ENCODE measurements around the gene HMG20A. TPM values are rescaled to one million over a fixed set of nuclear protein-coding genes. Genes with fewer than 3 reads are reported as not detected.

The HMG20A gene
- total and polyA plus RNA-seq, 9 of the 15 experiments (the other 6 are each of a cell fraction or from before 2014, with no cell fraction given) = 25.0 to 68.1 (median 38.9) TPM

DNA sequence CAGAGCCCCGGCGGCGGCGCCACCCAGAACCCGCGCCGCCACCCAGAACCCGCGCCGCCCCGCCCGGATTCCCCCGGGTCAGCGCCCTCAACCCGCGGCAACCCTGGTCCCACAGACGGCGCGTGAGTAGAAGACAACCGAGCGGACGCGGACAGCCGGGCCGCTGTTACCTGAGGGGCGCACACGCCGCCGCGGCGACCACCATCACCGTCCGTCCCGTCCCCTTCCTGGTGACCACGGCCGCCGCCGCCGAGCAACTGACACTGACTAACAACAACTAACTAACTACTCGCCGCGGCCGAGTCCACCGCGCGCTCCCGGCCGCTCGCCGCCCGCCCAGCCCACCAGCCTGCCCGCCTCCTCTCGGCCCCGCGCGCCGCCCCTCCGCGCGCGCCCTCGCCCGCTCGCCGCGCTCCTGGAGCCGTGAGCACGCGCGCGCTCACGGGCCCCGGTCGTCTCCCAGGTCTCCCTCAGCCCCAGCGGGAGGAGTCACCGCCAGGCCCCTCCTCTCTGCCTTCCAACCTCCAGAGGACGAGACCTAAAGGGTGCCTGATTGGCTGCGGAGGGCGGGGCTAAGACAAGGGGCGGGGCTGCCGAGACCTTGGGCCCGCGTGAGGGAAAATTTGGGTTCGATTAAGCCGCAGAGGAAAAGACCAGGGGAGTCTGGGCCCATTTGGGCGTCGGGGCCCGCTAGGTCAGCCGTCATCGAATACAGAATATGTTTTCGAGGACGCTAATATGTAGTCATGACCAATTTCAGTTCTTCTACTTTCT, 665 bp upstream of the HMG20A start, which contains the start of gene PEAK1 (continued):
- TF ChIP-seq NCOA6 (IDR thresholded peaks at IDR 0.05) (peak; percentile 74), MYC (IDR thresholded peaks at IDR 0.05; ENCODE audit: low read depth, low read length) (peak; percentile 31; the same call in 1 of the 2 replicates), MYC (CRISPR knock-in tag; IDR thresholded peaks at IDR 0.05; ENCODE audit: borderline replicate concordance, low read depth) (no peak), NFIX (CRISPR knock-in tag; IDR thresholded peaks at IDR 0.05; ENCODE audit: low read depth) (no peak), TCF3 (CRISPR knock-in tag; IDR thresholded peaks at IDR 0.05) (no peak), STAG1 (CRISPR knock-in tag; IDR thresholded peaks at IDR 0.05; ENCODE audit: borderline replicate concordance) (no peak), TEAD1 (CRISPR knock-in tag; IDR thresholded peaks at IDR 0.05) (0 out of 4 replicates have a peak, but pooled peaks of 1 of the 2 experiments have one; percentile 17), NFYB (IDR thresholded peaks at IDR 0.05; ENCODE audit: extremely low read depth, insufficient read length) (no peak), HDAC1 (IDR thresholded peaks at IDR 0.05) (peak in 1 of 2 experiments; percentile 42; a peak in 1 of 4 replicates), KDM5B (IDR thresholded peaks at IDR 0.05; ENCODE audit: insufficient replicate concordance, low read depth, low read length) (peak; percentile 82), NR1H2 (CRISPR knock-in tag; IDR thresholded peaks at IDR 0.05) (no peak), GTF2F1 (IDR thresholded peaks at IDR 0.05; ENCODE audit: low read depth, low read length) (0 out of 2 replicates have a peak, but pooled peaks have one; percentile 28), TOE1 (IDR thresholded peaks at IDR 0.05; ENCODE audit: borderline replicate concordance) (no peak), TOE1 (CRISPR knock-in tag; IDR thresholded peaks at IDR 0.05; ENCODE audit: borderline replicate concordance, low read depth) (no peak), ZFX (CRISPR knock-in tag; IDR thresholded peaks at IDR 0.05) (peak; percentile 93), SNRNP70 (optimal IDR thresholded peaks at IDR 0.05; ENCODE audit: low read depth, low read length) (no peak), JUN (IDR thresholded peaks at IDR 0.05; ENCODE audit: borderline replicate concordance, low read depth, low read length) (no peak), JUN (CRISPR knock-in tag; IDR thresholded peaks at IDR 0.05; ENCODE audit: borderline replicate concordance) (no peak)
- TF ChIP-seq, protein P1, sequence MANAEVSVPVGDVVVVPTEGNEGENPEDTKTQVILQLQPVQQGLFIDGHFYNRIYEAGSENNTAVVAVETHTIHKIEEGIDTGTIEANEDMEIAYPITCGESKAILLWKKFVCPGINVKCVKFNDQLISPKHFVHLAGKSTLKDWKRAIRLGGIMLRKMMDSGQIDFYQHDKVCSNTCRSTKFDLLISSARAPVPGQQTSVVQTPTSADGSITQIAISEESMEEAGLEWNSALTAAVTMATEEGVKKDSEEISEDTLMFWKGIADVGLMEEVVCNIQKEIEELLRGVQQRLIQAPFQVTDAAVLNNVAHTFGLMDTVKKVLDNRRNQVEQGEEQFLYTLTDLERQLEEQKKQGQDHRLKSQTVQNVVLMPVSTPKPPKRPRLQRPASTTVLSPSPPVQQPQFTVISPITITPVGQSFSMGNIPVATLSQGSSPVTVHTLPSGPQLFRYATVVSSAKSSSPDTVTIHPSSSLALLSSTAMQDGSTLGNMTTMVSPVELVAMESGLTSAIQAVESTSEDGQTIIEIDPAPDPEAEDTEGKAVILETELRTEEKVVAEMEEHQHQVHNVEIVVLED (CRISPR knock-in tag; IDR thresholded peaks at IDR 0.05) = 0 out of 2 replicates have a peak, but pooled peaks have one; percentile 8
- TF ChIP-seq, protein P2, sequence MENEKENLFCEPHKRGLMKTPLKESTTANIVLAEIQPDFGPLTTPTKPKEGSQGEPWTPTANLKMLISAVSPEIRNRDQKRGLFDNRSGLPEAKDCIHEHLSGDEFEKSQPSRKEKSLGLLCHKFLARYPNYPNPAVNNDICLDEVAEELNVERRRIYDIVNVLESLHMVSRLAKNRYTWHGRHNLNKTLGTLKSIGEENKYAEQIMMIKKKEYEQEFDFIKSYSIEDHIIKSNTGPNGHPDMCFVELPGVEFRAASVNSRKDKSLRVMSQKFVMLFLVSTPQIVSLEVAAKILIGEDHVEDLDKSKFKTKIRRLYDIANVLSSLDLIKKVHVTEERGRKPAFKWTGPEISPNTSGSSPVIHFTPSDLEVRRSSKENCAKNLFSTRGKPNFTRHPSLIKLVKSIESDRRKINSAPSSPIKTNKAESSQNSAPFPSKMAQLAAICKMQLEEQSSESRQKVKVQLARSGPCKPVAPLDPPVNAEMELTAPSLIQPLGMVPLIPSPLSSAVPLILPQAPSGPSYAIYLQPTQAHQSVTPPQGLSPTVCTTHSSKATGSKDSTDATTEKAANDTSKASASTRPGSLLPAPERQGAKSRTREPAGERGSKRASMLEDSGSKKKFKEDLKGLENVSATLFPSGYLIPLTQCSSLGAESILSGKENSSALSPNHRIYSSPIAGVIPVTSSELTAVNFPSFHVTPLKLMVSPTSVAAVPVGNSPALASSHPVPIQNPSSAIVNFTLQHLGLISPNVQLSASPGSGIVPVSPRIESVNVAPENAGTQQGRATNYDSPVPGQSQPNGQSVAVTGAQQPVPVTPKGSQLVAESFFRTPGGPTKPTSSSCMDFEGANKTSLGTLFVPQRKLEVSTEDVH (IDR thresholded peaks at IDR 0.05; ENCODE audit: low read depth, partially characterized antibody) = peak; percentile 18
- TF ChIP-seq, protein P3, sequence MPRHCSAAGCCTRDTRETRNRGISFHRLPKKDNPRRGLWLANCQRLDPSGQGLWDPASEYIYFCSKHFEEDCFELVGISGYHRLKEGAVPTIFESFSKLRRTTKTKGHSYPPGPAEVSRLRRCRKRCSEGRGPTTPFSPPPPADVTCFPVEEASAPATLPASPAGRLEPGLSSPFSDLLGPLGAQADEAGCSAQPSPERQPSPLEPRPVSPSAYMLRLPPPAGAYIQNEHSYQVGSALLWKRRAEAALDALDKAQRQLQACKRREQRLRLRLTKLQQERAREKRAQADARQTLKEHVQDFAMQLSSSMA (CRISPR knock-in tag; IDR thresholded peaks at IDR 0.05) = peak; percentile 62; the same call in 1 of the 2 replicates
- TF ChIP-seq, protein P4, sequence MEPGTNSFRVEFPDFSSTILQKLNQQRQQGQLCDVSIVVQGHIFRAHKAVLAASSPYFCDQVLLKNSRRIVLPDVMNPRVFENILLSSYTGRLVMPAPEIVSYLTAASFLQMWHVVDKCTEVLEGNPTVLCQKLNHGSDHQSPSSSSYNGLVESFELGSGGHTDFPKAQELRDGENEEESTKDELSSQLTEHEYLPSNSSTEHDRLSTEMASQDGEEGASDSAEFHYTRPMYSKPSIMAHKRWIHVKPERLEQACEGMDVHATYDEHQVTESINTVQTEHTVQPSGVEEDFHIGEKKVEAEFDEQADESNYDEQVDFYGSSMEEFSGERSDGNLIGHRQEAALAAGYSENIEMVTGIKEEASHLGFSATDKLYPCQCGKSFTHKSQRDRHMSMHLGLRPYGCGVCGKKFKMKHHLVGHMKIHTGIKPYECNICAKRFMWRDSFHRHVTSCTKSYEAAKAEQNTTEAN (CRISPR knock-in tag; IDR thresholded peaks at IDR 0.05) = no peak
